Trophoblast cell (in vitro differentiated cells and primary cell): Measurements from ENCODE around the gene IL1RL2.
A peak's percentile ranks its signal among the peaks of the same experiment; 100 is the strongest.

ENCODE experiments used
- DNase-seq, 2 donors: peaks; one replicate each; pipeline ENCODE4 v3.0.0-alpha.2; 2016
- H2AFZ ChIP-seq: 2 replicates; pipeline ENCODE4 v1.6.1; 2013; ENCODE audit warnings: low read length, moderate library complexity, mild to moderate bottlenecking; ENCODE audit not compliant: insufficient read depth, poor library complexity
- H2AK5ac ChIP-seq: 2 replicates; pipeline ENCODE4 v1.6.1; 2013; ENCODE audit warnings: mild to moderate bottlenecking, low read length
- H2BK120ac ChIP-seq: 2 replicates; pipeline ENCODE4 v1.6.1; 2013; ENCODE audit warnings: low read length, mild to moderate bottlenecking, moderate library complexity; ENCODE audit not compliant: insufficient read depth, poor library complexity
- H2BK12ac ChIP-seq: 2 replicates; pipeline ENCODE4 v1.6.1; 2013; ENCODE audit warnings: mild to moderate bottlenecking, low read length, moderate library complexity
- H2BK5ac ChIP-seq: 2 replicates; pipeline ENCODE4 v1.6.1; 2013; ENCODE audit warnings: low read length, low read depth, moderate library complexity, mild to moderate bottlenecking; ENCODE audit not compliant: poor library complexity
- H3K14ac ChIP-seq: 2 replicates; pipeline ENCODE4 v1.6.1; 2013; ENCODE audit warnings: mild to moderate bottlenecking, low read length
- H3K18ac ChIP-seq: 2 replicates; pipeline ENCODE4 v1.6.1; 2013; ENCODE audit warnings: mild to moderate bottlenecking, low read length
- H3K23ac ChIP-seq: 2 replicates; pipeline ENCODE4 v1.6.1; 2013; ENCODE audit warnings: low read length
- H3K27ac ChIP-seq: 2 replicates; pipeline ENCODE4 v1.5.1; 2013; ENCODE audit warnings: low read depth, mild to moderate bottlenecking, inconsistent platforms, low read length, moderate library complexity
- H3K27me3 ChIP-seq: 2 replicates; pipeline ENCODE4 v1.6.1; 2013; ENCODE audit warnings: inconsistent platforms, mild to moderate bottlenecking, low read length, moderate library complexity; ENCODE audit not compliant: insufficient read depth
- H3K36me3 ChIP-seq, 2 experiments: 1 replicate in 1 of 2; 2 replicates in 1 of 2; pipeline ENCODE4 v1.6.1; 2013; ENCODE audit warnings: low read length in 2 of 2, mild to moderate bottlenecking in 2 of 2, moderate library complexity in 1 of 2; ENCODE audit not compliant: insufficient read depth in 2 of 2, control insufficient read depth in 1 of 2
- H3K4ac ChIP-seq: 2 replicates; pipeline ENCODE4 v1.6.1; 2013; ENCODE audit warnings: low read depth, mild to moderate bottlenecking, low read length, moderate library complexity
- H3K4me1 ChIP-seq, 2 experiments: 1 replicate in 1 of 2; 2 replicates in 1 of 2; pipeline ENCODE4 v1.6.1; 2013; ENCODE audit warnings: low read length in 2 of 2, mild to moderate bottlenecking in 2 of 2, moderate library complexity in 1 of 2; ENCODE audit not compliant: insufficient read depth in 2 of 2, control insufficient read depth in 1 of 2
- H3K4me2 ChIP-seq: 2 replicates; pipeline ENCODE4 v1.6.1; 2013; ENCODE audit warnings: inconsistent platforms, mild to moderate bottlenecking, low read length, moderate library complexity
- H3K4me3 ChIP-seq: 2 replicates; pipeline ENCODE4 v1.5.1; 2013; ENCODE audit warnings: mild to moderate bottlenecking, low read depth, low read length, inconsistent platforms
- H3K79me1 ChIP-seq: one replicate; pipeline ENCODE4 v1.6.1; 2013; ENCODE audit warnings: low read length
- H3K79me2 ChIP-seq: 2 replicates; pipeline ENCODE4 v1.6.1; 2013; ENCODE audit warnings: low read length, mild to moderate bottlenecking; ENCODE audit not compliant: control insufficient read depth, insufficient read depth, poor library complexity
- H3K9ac ChIP-seq: 2 replicates; pipeline ENCODE4 v1.6.1; 2013; ENCODE audit warnings: mild to moderate bottlenecking, low read length
- H3K9me3 ChIP-seq: 2 replicates; pipeline ENCODE4 v1.6.1; 2013; ENCODE audit warnings: low read depth, mild to moderate bottlenecking, control low read depth, inconsistent platforms, low read length; ENCODE audit not compliant: insufficient read depth
- H4K12ac ChIP-seq: 2 replicates; pipeline ENCODE4 v1.6.1; 2013; ENCODE audit warnings: low read depth, mild to moderate bottlenecking, low read length, moderate library complexity
- H4K8ac ChIP-seq: 2 replicates; pipeline ENCODE4 v1.6.1; 2013; ENCODE audit warnings: low read depth, mild to moderate bottlenecking, low read length, moderate library complexity
- H4K91ac ChIP-seq: one replicate; pipeline ENCODE4 v1.6.1; 2013; ENCODE audit warnings: low read depth, mild to moderate bottlenecking, low read length, moderate library complexity
- WGBS: extraction: QIAGEN DNeasy Blood & Tissue Kit; methylation state at CpG from one replicate; pipeline ENCODE4 v1.1.7; 2013; ENCODE audit warnings: missing lambda C conversion rate; ENCODE audit not compliant: insufficient read length, insufficient coverage; ENCODE audit errors: extremely low coverage; 5-methylcytosine and 5-hydroxymethylcytosine counted together

The IL1RL2 gene

GRCh38 chr2:102200539-102200938 lies 13.7 kb downstream of the IL1RL2 start:
- Histone ChIP-seq H3K23ac (no peak overlapping the region), H2AFZ (no peak overlapping the region), H3K4me2 (no peak overlapping the region), H3K4me1 (peaks cover 0 to 7% of the 10 kb centered on the region in 2 experiments), H3K4me3 (no peak overlapping the region), H3K79me2 (no peaks in the 10 kb centered on the region), H3K14ac (no peak overlapping the region), H2AK5ac (no peak overlapping the region), H3K4ac (no peak overlapping the region), H4K8ac (no peak overlapping the region), H3K9me3 (no peaks in the 10 kb centered on the region), H4K91ac (no peak overlapping the region), H3K27ac (no peak overlapping the region), H2BK12ac (no peak overlapping the region), H3K36me3 (no peaks in the 10 kb centered on the region), H3K79me1 (no peaks in the 10 kb centered on the region), H3K27me3 (no peaks in the 10 kb centered on the region), H3K18ac (no peak overlapping the region), H2BK120ac (no peak overlapping the region), H4K12ac (no peak overlapping the region), H3K9ac (peak overlapping the region; percentile 53), H2BK5ac (no peak overlapping the region)
- WGBS: no CpG with 5 or more reads among the region's 1 CpG
- no peak for DNase-seq

GRCh38 chr2:102204638-102205037 lies 17.8 kb downstream of the IL1RL2 start:
- no peak for DNase-seq
- Histone ChIP-seq H3K4ac (no peak overlapping the region), H2BK5ac (no peak overlapping the region), H2BK120ac (no peak overlapping the region), H3K27me3 (no peaks in the 10 kb centered on the region), H4K91ac (no peak overlapping the region), H3K18ac (no peak overlapping the region), H3K36me3 (no peaks in the 10 kb centered on the region), H2AFZ (no peak overlapping the region), H2AK5ac (no peak overlapping the region), H3K4me3 (no peak overlapping the region), H4K8ac (no peak overlapping the region), H3K4me1 (peaks cover 0 to 4% of the 10 kb centered on the region in 2 experiments), H3K23ac (no peak overlapping the region), H3K14ac (no peak overlapping the region), H4K12ac (no peak overlapping the region), H3K27ac (no peak overlapping the region), H3K9ac (no peak overlapping the region), H3K9me3 (no peaks in the 10 kb centered on the region), H3K79me1 (no peaks in the 10 kb centered on the region), H3K79me2 (no peaks in the 10 kb centered on the region), H2BK12ac (no peak overlapping the region), H3K4me2 (no peak overlapping the region)

GRCh38 chr2:102206666-102207341 lies 20.0 kb downstream of the IL1RL2 start:
- Histone ChIP-seq H2BK120ac (no peak overlapping the region), H3K27ac (no peak overlapping the region), H3K4me3 (no peak overlapping the region), H3K79me1 (no peaks in the 10 kb centered on the region), H4K91ac (no peak overlapping the region), H3K27me3 (no peaks in the 10 kb centered on the region), H4K12ac (no peak overlapping the region), H3K4me1 (no peaks in the 10 kb centered on the region), H3K14ac (no peak overlapping the region), H3K9me3 (no peaks in the 10 kb centered on the region), H3K18ac (no peak overlapping the region), H2BK5ac (no peak overlapping the region), H3K4me2 (no peak overlapping the region), H4K8ac (no peak overlapping the region), H3K23ac (no peak overlapping the region), H3K4ac (no peak overlapping the region), H3K79me2 (no peaks in the 10 kb centered on the region), H2AFZ (no peak overlapping the region), H2BK12ac (no peak overlapping the region), H3K36me3 (no peaks in the 10 kb centered on the region), H2AK5ac (no peak overlapping the region), H3K9ac (no peak overlapping the region)
- no peak for DNase-seq
- no CpG with 5 or more reads among the region's 5 CpGs for WGBS

GRCh38 chr2:102208774-102209173 lies 22.0 kb downstream of the IL1RL2 start:
- Histone ChIP-seq H2BK120ac (no peak overlapping the region), H3K4ac (no peak overlapping the region), H2BK5ac (no peak overlapping the region), H4K12ac (no peak overlapping the region), H3K18ac (no peak overlapping the region), H3K79me1 (no peaks in the 10 kb centered on the region), H3K14ac (no peak overlapping the region), H3K9me3 (no peaks in the 10 kb centered on the region), H4K91ac (no peak overlapping the region), H3K4me1 (no peaks in the 10 kb centered on the region), H2AK5ac (no peak overlapping the region), H3K23ac (no peak overlapping the region), H3K27ac (no peak overlapping the region), H4K8ac (no peak overlapping the region), H3K4me3 (no peak overlapping the region), H3K36me3 (no peaks in the 10 kb centered on the region), H2AFZ (no peak overlapping the region), H2BK12ac (no peak overlapping the region), H3K27me3 (no peaks in the 10 kb centered on the region), H3K79me2 (no peaks in the 10 kb centered on the region), H3K9ac (no peak overlapping the region), H3K4me2 (no peak overlapping the region)
- DNase-seq: no peak
